Astrocyte (in vitro differentiated cells and primary cell): ENCODE data around the gene CDKAL1.

ENCODE experiments used
- CTCF ChIP-seq: IDR thresholded peaks from 2 replicates; pipeline ENCODE4 v1.5.1; 2011; ENCODE audit warnings: low read depth, mild to moderate bottlenecking, inconsistent platforms, low read length, moderate library complexity; ENCODE audit not compliant: insufficient read depth
- EZH2 ChIP-seq: IDR thresholded peaks from 2 replicates; pipeline ENCODE4 v1.6.1; 2012; ENCODE audit warnings: mild to moderate bottlenecking, low read length, inconsistent platforms; ENCODE audit not compliant: insufficient read depth

DNA sequence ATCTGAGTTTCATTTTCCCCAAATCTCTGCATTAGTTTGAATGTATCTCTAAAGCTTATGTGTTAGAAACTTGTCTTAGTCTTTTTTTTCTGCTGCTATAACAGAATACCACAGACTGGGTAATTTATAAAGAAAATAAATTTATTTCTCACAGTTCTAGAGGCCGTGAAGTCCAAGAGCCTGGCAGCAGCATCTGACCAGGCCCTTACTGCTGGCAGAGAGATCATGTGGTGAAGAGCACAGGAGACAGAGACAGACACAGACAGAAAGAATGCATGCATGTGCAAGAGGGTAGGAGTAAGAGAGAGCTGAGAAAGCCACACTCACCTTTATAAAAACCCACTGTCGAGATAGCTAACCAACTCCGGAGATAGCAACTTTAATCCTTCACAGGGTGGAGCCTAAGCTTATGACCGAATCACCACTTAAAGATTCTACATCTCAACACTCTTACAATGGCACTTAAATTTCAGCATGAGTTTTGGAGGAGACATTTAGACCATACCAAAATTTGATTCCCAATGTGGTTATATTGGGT, 646.6 kb downstream of the CDKAL1 start:
- TF ChIP-seq CTCF (no peak), EZH2 (no peak)
